Suprapubic skin (tissue), 4 donors: Measurements from ENCODE around the gene RPTOR. TPM values are rescaled to one million over a fixed set of nuclear protein-coding genes. Genes with fewer than 3 reads are reported as not detected.
A peak's percentile ranks its signal among the peaks of the same experiment; 100 is the strongest.

Source experiments
- DNase-seq, 2 donors: peaks; one replicate each; pipeline ENCODE4 v3.0.0-alpha.2; 2019; ENCODE audit warnings: low spot score in 2 of 2
- H3K27ac ChIP-seq: fragments of 200-600 bp; sonication (generic); one replicate; pipeline ENCODE4 v1.5.1; 2019
- H3K27me3 ChIP-seq: fragments of 200-600 bp; sonication (generic); one replicate; pipeline ENCODE4 v1.5.1; 2019
- H3K36me3 ChIP-seq: fragments of 200-600 bp; sonication (generic); one replicate; pipeline ENCODE4 v1.5.1; 2019
- H3K4me1 ChIP-seq: fragments of 200-600 bp; sonication (generic); one replicate; pipeline ENCODE4 v1.5.1; 2019
- H3K4me3 ChIP-seq: fragments of 200-600 bp; sonication (generic); one replicate; pipeline ENCODE4 v1.5.1; 2019; ENCODE audit warnings: mild to moderate bottlenecking
- H3K9me3 ChIP-seq: fragments of 200-600 bp; sonication (generic); one replicate; pipeline ENCODE4 v1.5.1; 2019
- CTCF ChIP-seq, 2 donors: fragments of 200-600 bp in 1 of 2; fragments of 450-650 bp in 1 of 2; sonication (generic) in 1 of 2; IDR thresholded peaks; one replicate each; pipeline ENCODE4 v1.5.1; 2016 to 2019; ENCODE audit warnings: antibody characterized with exemption in 2 of 2, mild to moderate bottlenecking in 1 of 2, moderate library complexity in 1 of 2
- EP300 ChIP-seq: sonication (generic); formaldehyde crosslinking; IDR thresholded peaks from one replicate; pipeline ENCODE4 v1.6.1; 2017; ENCODE audit warnings: antibody characterized with exemption
- POLR2A ChIP-seq, 2 donors: fragments of 450-650 bp; IDR thresholded peaks; one replicate each; pipeline ENCODE4 v1.6.1; 2017; ENCODE audit warnings: antibody characterized with exemption in 2 of 2, mild to moderate bottlenecking in 2 of 2, moderate library complexity in 2 of 2
- POLR2AphosphoS5 ChIP-seq, 3 donors: sonication (generic); formaldehyde crosslinking; IDR thresholded peaks; one replicate each; pipeline ENCODE4 v1.6.1; 2017; ENCODE audit warnings: antibody characterized with exemption in 3 of 3
- WGBS: methylation state at CpG from one replicate; pipeline ENCODE4 v1.1.5; 2018; 5-methylcytosine and 5-hydroxymethylcytosine counted together
- total RNA-seq, 4 donors: library from RNA; depleted of rRNA; stranded (reverse); fragments of >200 nt; gene quantifications; one replicate each; pipeline ENCODE4 v1.1.0, GENCODE V29; 2016

Gene RPTOR
- total RNA-seq, 4 donors from 2014 or later: 45.8 to 84.6 (median 53.0) TPM

GRCh38 chr17:80992077-80992947 is 447.7 kb downstream of the RPTOR start:
- peak in 1 of 2 donors; percentile 65 for DNase-seq
- H3K4me1 ChIP-seq: peaks cover 60% of the 10 kb centered on the region
- WGBS: 8% methylated on average over 14 of the region's 90 CpGs

GRCh38 chr17:80992948-80993624 is 448.4 kb downstream of the RPTOR start:
- DNase-seq: no peak
- Histone ChIP-seq H3K27me3 (no peaks in the 10 kb centered on the region), H3K36me3 (peaks cover 33% of the 10 kb centered on the region), H3K27ac (no peak overlapping the region), H3K4me1 (peaks cover 55% of the 10 kb centered on the region), H3K9me3 (no peaks in the 10 kb centered on the region), H3K4me3 (peak overlapping the region; percentile 100)
- WGBS: 26% methylated on average over 12 of the region's 18 CpGs
- TF ChIP-seq POLR2A (IDR thresholded peaks at IDR 0.05) (no peak), CTCF (IDR thresholded peaks at IDR 0.05) (no peak), POLR2AphosphoS5 (IDR thresholded peaks at IDR 0.05) (no peak), EP300 (no peak)

More at GRCh38 chr17:80992077-80992947, 447.7 kb downstream of the RPTOR start:
- Histone ChIP-seq H3K36me3 (peaks cover 26% of the 10 kb centered on the region), H3K4me3 (peak overlapping the region; percentile 100), H3K27ac (peak overlapping the region; percentile 75), H3K9me3 (no peaks in the 10 kb centered on the region), H3K27me3 (no peaks in the 10 kb centered on the region)
- TF ChIP-seq CTCF (IDR thresholded peaks at IDR 0.05) (no peak), POLR2AphosphoS5 (IDR thresholded peaks at IDR 0.05) (no peak), POLR2A (IDR thresholded peaks at IDR 0.05) (no peak), EP300 (no peak)

GRCh38 chr17:80995131-80995530 is 450.5 kb downstream of the RPTOR start:
- Histone ChIP-seq H3K36me3 (peaks cover 54% of the 10 kb centered on the region), H3K4me3 (no peak overlapping the region), H3K9me3 (no peaks in the 10 kb centered on the region), H3K4me1 (peaks cover 40% of the 10 kb centered on the region), H3K27me3 (no peaks in the 10 kb centered on the region), H3K27ac (no peak overlapping the region)
- no peak for TF ChIP-seq EP300
- no peak for TF ChIP-seq CTCF (IDR thresholded peaks at IDR 0.05)
- TF ChIP-seq POLR2A (IDR thresholded peaks at IDR 0.05): no peak
- TF ChIP-seq POLR2AphosphoS5 (IDR thresholded peaks at IDR 0.05): no peak
- no peak for DNase-seq
- 79% methylated on average over 8 of the region's 13 CpGs for WGBS

GRCh38 chr17:80996422-80997305 is 452.0 kb downstream of the RPTOR start:
- Histone ChIP-seq H3K27me3 (no peaks in the 10 kb centered on the region), H3K36me3 (peaks cover 56% of the 10 kb centered on the region)

More at GRCh38 chr17:80996422-80997305, 452.0 kb downstream of the RPTOR start:
- 90% methylated on average over 10 of the region's 25 CpGs for WGBS
- TF ChIP-seq POLR2A (IDR thresholded peaks at IDR 0.05) (no peak), POLR2AphosphoS5 (IDR thresholded peaks at IDR 0.05) (no peak), CTCF (IDR thresholded peaks at IDR 0.05) (no peak), EP300 (no peak)
- Histone ChIP-seq H3K27ac (no peak overlapping the region), H3K4me3 (no peak overlapping the region), H3K9me3 (no peaks in the 10 kb centered on the region), H3K4me1 (peaks cover 33% of the 10 kb centered on the region)
- DNase-seq: no peak
